Astrocyte (in vitro differentiated cells and primary cell): ENCODE measurements around the gene BIRC6. TPM values are rescaled to one million over a fixed set of nuclear protein-coding genes. Genes with fewer than 3 reads are reported as not detected.

Experiments used
- DNase-seq: peaks from one replicate; pipeline ENCODE4 v3.0.0-alpha.2; 2010; ENCODE audit warnings: low read depth
- FAIRE-seq: peaks from 2 replicates; lab custom pipeline; 2011; peaks lifted over from hg19 to GRCh38; lab: Jason Lieb, UNC
- H2AFZ ChIP-seq: 2 replicates; pipeline ENCODE4 v1.6.0; 2012; ENCODE audit warnings: low read depth, low read length, inconsistent platforms
- H3K27ac ChIP-seq: 2 replicates; pipeline ENCODE4 v1.5.1; 2011; ENCODE audit warnings: low read depth, low read length, inconsistent platforms
- H3K27me3 ChIP-seq: 2 replicates; pipeline ENCODE4 v1.6.0; 2011; ENCODE audit warnings: low read length, inconsistent platforms; ENCODE audit not compliant: insufficient read depth
- H3K36me3 ChIP-seq: 2 replicates; pipeline ENCODE4 v1.5.1; 2011; ENCODE audit warnings: low read length, inconsistent platforms; ENCODE audit not compliant: insufficient read depth
- H3K4me1 ChIP-seq: 2 replicates; pipeline ENCODE4 v1.5.1; 2011; ENCODE audit warnings: low read length, inconsistent platforms; ENCODE audit not compliant: insufficient read depth
- H3K4me2 ChIP-seq: 2 replicates; pipeline ENCODE4 v1.6.0; 2012; ENCODE audit warnings: low read length, inconsistent platforms
- H3K4me3 ChIP-seq: 2 replicates; pipeline ENCODE4 v1.5.1; 2011; ENCODE audit warnings: low read depth, mild to moderate bottlenecking, low read length, inconsistent platforms; ENCODE audit not compliant: insufficient read depth
- H3K79me2 ChIP-seq: 2 replicates; pipeline ENCODE4 v1.6.0; 2012; ENCODE audit warnings: mild to moderate bottlenecking, low read length, inconsistent platforms; ENCODE audit not compliant: insufficient read depth
- H3K9ac ChIP-seq: 2 replicates; pipeline ENCODE4 v1.6.0; 2012; ENCODE audit warnings: mild to moderate bottlenecking, low read length, inconsistent platforms
- H3K9me3 ChIP-seq: 2 replicates; pipeline ENCODE4 v1.5.1; 2012; ENCODE audit warnings: low read depth, mild to moderate bottlenecking, low read length, inconsistent platforms; ENCODE audit not compliant: insufficient read depth
- H4K20me1 ChIP-seq: 2 replicates; pipeline ENCODE4 v1.6.0; 2012; ENCODE audit warnings: low read length, inconsistent platforms; ENCODE audit not compliant: insufficient read depth
- H3K27ac Mint-ChIP-seq: one replicate; pipeline ENCODE4 v1.8.0; 2021; ENCODE audit warnings: mild to moderate bottlenecking, mixed read lengths; ENCODE audit not compliant: unreplicated experiment
- H3K27me3 Mint-ChIP-seq: one replicate; pipeline ENCODE4 v1.8.0; 2021; ENCODE audit warnings: low read depth, mixed read lengths; ENCODE audit not compliant: unreplicated experiment
- H3K36me3 Mint-ChIP-seq: one replicate; pipeline ENCODE4 v1.8.0; 2021; ENCODE audit warnings: low read depth, mixed read lengths; ENCODE audit not compliant: unreplicated experiment
- H3K4me1 Mint-ChIP-seq: one replicate; pipeline ENCODE4 v1.8.0; 2021; ENCODE audit warnings: low read depth, mixed read lengths; ENCODE audit not compliant: unreplicated experiment
- H3K4me3 Mint-ChIP-seq: one replicate; pipeline ENCODE4 v1.8.0; 2021; ENCODE audit warnings: mild to moderate bottlenecking, moderate library complexity, mixed read lengths; ENCODE audit not compliant: unreplicated experiment
- H3K9me3 Mint-ChIP-seq: one replicate; pipeline ENCODE4 v1.8.0; 2021; ENCODE audit warnings: mild to moderate bottlenecking, mixed read lengths; ENCODE audit not compliant: unreplicated experiment
- CTCF ChIP-seq: IDR thresholded peaks from 2 replicates; pipeline ENCODE4 v1.5.1; 2011; ENCODE audit warnings: low read depth, mild to moderate bottlenecking, inconsistent platforms, low read length, moderate library complexity; ENCODE audit not compliant: insufficient read depth
- EZH2 ChIP-seq: IDR thresholded peaks from 2 replicates; pipeline ENCODE4 v1.6.1; 2012; ENCODE audit warnings: mild to moderate bottlenecking, low read length, inconsistent platforms; ENCODE audit not compliant: insufficient read depth
- total RNA-seq: library from RNA; stranded (reverse); gene quantifications from 2 replicates; pipeline ENCODE4 v1.2.1, GENCODE V29; 2021

BIRC6 gene
- total RNA-seq, 1 donor from 2014 or later, result 86.1 TPM

- Mint-ChIP-seq H3K36me3 (peaks cover 2% of the 10 kb centered on the region), H3K9me3 (no peaks in the 10 kb centered on the region), H3K4me3 (peak overlapping the region; percentile 91), H3K4me1 (peaks cover 22% of the 10 kb centered on the region), H3K27ac (peak overlapping the region; percentile 97), H3K27me3 (no peaks in the 10 kb centered on the region)
- no peak for FAIRE-seq
- no peaks in the 10 kb centered on the region for H3K9me3 ChIP-seq
- peak overlapping the region; percentile 98 for H3K9ac ChIP-seq
- H3K4me3 ChIP-seq, result peak overlapping the region; percentile 91
- peak; percentile 47 for DNase-seq
- H2AFZ ChIP-seq, result peak overlapping the region; percentile 84
- peaks cover 29% of the 10 kb centered on the region for H4K20me1 ChIP-seq
- peaks cover 7% of the 10 kb centered on the region for H3K4me1 ChIP-seq
- H3K79me2 ChIP-seq, result peaks cover 41% of the 10 kb centered on the region
- H3K36me3 ChIP-seq, result no peaks in the 10 kb centered on the region
- H3K4me2 ChIP-seq, result peak overlapping the region; percentile 90
- no peaks in the 10 kb centered on the region for H3K27me3 ChIP-seq
- peak overlapping the region; percentile 90 for H3K27ac ChIP-seq
- no peak for TF ChIP-seq CTCF
- no peak for TF ChIP-seq EZH2
Measured at GRCh38 chr2:32355976-32356680, 695 bp upstream of the BIRC6 start.

GRCh38 chr2:32357318-32358110, 691 bp downstream of the BIRC6 start:
- H3K36me3 ChIP-seq, result no peaks in the 10 kb centered on the region
- H3K9ac ChIP-seq, result peak overlapping the region; percentile 98
- peaks cover 2% of the 10 kb centered on the region for H3K36me3 Mint-ChIP-seq
- peak overlapping the region; percentile 72 for H2AFZ ChIP-seq
- peaks cover 22% of the 10 kb centered on the region for H3K4me1 Mint-ChIP-seq
- DNase-seq (peak; percentile 26), FAIRE-seq (no peak)
- peak overlapping the region; percentile 90 for H3K4me2 ChIP-seq
- H3K9me3 Mint-ChIP-seq, result no peaks in the 10 kb centered on the region
- H3K4me1 ChIP-seq, result peaks cover 7% of the 10 kb centered on the region
- H3K27me3 ChIP-seq, result no peaks in the 10 kb centered on the region
- H3K4me3 ChIP-seq, result peak overlapping the region; percentile 91
- TF ChIP-seq CTCF, result no peak
- TF ChIP-seq EZH2, result no peak
- H3K4me3 Mint-ChIP-seq, result peak overlapping the region; percentile 92
- H3K79me2 ChIP-seq, result peaks cover 55% of the 10 kb centered on the region
- H3K27ac Mint-ChIP-seq, result peak overlapping the region; percentile 85
- peaks cover 43% of the 10 kb centered on the region for H4K20me1 ChIP-seq
- H3K27ac ChIP-seq, result peak overlapping the region; percentile 90
- H3K27me3 Mint-ChIP-seq, result no peaks in the 10 kb centered on the region
- no peaks in the 10 kb centered on the region for H3K9me3 ChIP-seq
